Ectodermal cell (in vitro differentiated cells): ENCODE data around the gene INPP5F. TPM values are rescaled to one million over a fixed set of nuclear protein-coding genes. Genes with fewer than 3 reads are reported as not detected.

Source experiments
- H3K27ac ChIP-seq: 2 replicates; pipeline ENCODE4 v1.7.0; 2013; ENCODE audit warnings: mild to moderate bottlenecking, low read depth, low read length; ENCODE audit not compliant: insufficient read depth, poor library complexity, severe bottlenecking
- H3K27me3 ChIP-seq: 2 replicates; pipeline ENCODE4 v1.7.0; 2013; ENCODE audit warnings: mild to moderate bottlenecking, low read length; ENCODE audit not compliant: insufficient read depth, control insufficient read depth, poor library complexity, severe bottlenecking
- H3K36me3 ChIP-seq: one replicate; pipeline ENCODE4 v1.7.0; 2013; ENCODE audit warnings: low read length; ENCODE audit not compliant: control insufficient read depth, insufficient read depth
- H3K4me1 ChIP-seq: one replicate; pipeline ENCODE4 v1.7.0; 2013; ENCODE audit warnings: low read length; ENCODE audit not compliant: control insufficient read depth, insufficient read depth
- H3K4me3 ChIP-seq: 2 replicates; pipeline ENCODE4 v1.7.0; 2013; ENCODE audit warnings: low read depth, low read length, control low read depth; ENCODE audit not compliant: insufficient read depth
- H3K9me3 ChIP-seq: 2 replicates; pipeline ENCODE4 v1.7.0; 2013; ENCODE audit warnings: mild to moderate bottlenecking, low read length, moderate library complexity; ENCODE audit not compliant: control insufficient read depth
- WGBS, 2 experiments: methylation state at CpG; one replicate each; pipeline ENCODE4 v1.1.7; 2013; ENCODE audit warnings: missing lambda C conversion rate in 2 of 2; 5-methylcytosine and 5-hydroxymethylcytosine counted together
- polyA plus RNA-seq, 4 experiments: library from polyadenylated mRNA; stranded (reverse); fragments of 50-300 nt; gene quantifications; one replicate each; pipeline ENCODE4 v1.2.3, GENCODE V29; 2013

The INPP5F gene, protein sequence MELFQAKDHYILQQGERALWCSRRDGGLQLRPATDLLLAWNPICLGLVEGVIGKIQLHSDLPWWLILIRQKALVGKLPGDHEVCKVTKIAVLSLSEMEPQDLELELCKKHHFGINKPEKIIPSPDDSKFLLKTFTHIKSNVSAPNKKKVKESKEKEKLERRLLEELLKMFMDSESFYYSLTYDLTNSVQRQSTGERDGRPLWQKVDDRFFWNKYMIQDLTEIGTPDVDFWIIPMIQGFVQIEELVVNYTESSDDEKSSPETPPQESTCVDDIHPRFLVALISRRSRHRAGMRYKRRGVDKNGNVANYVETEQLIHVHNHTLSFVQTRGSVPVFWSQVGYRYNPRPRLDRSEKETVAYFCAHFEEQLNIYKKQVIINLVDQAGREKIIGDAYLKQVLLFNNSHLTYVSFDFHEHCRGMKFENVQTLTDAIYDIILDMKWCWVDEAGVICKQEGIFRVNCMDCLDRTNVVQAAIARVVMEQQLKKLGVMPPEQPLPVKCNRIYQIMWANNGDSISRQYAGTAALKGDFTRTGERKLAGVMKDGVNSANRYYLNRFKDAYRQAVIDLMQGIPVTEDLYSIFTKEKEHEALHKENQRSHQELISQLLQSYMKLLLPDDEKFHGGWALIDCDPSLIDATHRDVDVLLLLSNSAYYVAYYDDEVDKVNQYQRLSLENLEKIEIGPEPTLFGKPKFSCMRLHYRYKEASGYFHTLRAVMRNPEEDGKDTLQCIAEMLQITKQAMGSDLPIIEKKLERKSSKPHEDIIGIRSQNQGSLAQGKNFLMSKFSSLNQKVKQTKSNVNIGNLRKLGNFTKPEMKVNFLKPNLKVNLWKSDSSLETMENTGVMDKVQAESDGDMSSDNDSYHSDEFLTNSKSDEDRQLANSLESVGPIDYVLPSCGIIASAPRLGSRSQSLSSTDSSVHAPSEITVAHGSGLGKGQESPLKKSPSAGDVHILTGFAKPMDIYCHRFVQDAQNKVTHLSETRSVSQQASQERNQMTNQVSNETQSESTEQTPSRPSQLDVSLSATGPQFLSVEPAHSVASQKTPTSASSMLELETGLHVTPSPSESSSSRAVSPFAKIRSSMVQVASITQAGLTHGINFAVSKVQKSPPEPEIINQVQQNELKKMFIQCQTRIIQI
- 130 TPM for polyA plus RNA-seq (2013, experiment 1 of 4)
- polyA plus RNA-seq (2013, experiment 2 of 4) = 136 TPM
- polyA plus RNA-seq (2013, experiment 3 of 4) = 102 TPM
- polyA plus RNA-seq (2013, experiment 4 of 4) = 104 TPM

DNA sequence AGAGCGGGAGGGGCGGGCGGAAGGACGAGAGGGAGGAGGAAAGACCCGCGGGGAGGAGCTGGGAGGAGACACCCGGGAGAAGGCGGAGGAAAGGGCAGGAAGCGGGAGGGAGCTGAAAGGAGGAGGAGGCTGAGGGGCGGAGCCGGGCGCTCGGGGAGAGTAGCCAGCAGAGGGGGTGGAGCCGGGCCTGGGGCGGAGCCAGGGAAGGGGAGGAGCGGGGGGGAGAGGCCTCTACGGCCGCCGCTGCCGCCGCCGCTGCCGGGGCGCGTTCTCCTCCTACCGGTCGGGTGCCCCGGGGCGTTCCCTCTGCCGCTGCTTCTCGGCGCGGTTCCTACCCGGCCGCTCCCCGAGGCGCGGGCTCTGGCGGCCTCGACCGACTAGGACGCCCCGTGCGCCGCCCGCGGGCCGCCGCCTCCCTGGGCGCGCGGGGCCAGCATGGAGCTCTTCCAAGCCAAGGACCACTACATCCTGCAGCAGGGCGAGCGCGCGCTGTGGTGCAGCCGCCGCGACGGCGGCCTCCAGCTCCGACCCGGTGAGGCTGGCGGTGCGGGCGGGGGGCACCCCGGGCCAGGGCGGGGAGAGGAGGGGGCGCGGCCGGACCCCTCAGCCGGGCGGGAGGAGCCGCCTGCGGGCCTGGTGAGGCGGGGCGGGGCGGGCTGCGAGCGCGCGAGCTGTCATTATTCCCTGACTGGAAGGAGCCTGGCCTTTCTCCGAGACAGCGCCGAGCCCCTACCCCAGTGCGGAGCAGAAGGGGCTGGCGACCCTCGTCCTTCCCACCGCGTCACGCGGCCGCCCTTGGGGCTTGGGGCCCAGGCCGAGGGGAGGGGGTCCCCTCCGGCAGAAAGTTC, at the start of gene INPP5F:
INPP5F (plus strand) TSS at position 223 of the 848 bp plus-strand sequence; CDS start at position 436, 213 bp downstream.
- Histone ChIP-seq H3K4me3 (peak within 1 kb of the TSS; percentile 83), H3K27ac (peak within 1 kb of the TSS; percentile 82), H3K27me3 (no peaks in the 10 kb centered on the region), H3K36me3 (no peaks in the 10 kb centered on the region), H3K9me3 (no peaks in the 10 kb centered on the region), H3K4me1 (peaks cover 19% of the 10 kb centered on the region)
- WGBS, 2 experiments = 0 to 1% methylated on average over 95 of the region's 95 CpGs

DNA sequence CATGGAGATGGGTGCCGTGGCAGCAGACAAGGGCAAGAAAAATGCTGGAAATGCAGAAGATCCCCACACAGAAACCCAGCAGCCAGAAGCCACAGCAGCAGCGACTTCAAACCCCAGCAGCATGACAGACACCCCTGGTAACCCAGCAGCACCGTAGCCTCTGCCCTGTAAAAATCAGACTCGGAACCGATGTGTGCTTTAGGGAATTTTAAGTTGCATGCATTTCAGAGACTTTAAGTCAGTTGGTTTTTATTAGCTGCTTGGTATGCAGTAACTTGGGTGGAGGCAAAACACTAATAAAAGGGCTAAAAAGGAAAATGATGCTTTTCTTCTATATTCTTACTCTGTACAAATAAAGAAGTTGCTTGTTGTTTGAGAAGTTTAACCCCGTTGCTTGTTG, 48.7 kb upstream of the INPP5F start:
- Histone ChIP-seq H3K36me3 (no peaks in the 10 kb centered on the region), H3K9me3 (no peaks in the 10 kb centered on the region), H3K4me3 (no peak overlapping the region), H3K4me1 (peaks cover 5% of the 10 kb centered on the region), H3K27ac (no peak overlapping the region), H3K27me3 (no peaks in the 10 kb centered on the region)
- WGBS, 2 experiments = 89 to 97% methylated on average over 5 to 6 of the region's 6 CpGs

DNA sequence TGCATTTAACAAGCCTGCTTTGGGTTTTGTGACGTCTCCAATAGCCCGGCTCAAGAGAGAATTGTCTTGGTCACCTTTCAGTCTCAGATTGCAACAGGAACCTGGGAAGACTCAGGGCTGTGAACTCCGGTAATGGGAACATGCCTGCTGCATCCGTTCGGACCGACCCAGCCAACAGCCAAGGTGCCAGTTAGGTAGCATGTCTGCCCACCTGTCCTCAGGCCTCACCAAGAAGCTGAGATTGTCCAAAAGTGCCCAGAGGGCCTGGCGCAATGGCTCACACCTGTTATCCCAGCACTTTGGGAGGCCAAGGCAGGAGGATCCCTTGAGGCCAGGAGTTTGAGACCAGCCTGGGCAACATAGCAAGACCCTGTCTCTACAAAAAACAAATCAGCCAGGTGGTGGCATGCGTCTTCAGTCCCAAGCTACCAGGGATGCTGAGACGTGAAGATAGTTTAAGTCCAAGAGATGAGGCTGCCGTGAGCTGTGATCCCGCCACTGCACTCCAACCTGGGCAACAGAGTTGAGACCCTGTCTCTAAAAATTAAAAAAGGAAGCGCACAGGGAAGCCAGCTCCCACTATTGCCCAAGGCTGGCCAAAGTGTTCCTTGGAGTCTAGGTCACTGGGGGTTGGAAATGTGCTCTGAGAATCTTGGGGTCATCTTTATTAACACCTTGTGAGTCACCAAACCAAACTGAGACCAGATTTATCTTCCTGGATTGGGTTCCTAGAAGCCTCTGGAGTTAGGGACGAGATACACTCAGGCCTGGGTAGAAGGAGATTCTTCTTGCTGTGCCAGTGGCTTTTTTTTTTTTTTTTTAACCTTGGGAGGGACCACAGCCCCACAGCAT, 47.7 kb upstream of the INPP5F start:
- WGBS, 2 experiments = 94 to 96% methylated on average over 13 of the region's 13 CpGs
- no peak overlapping the region for H3K27ac ChIP-seq
- no peaks in the 10 kb centered on the region for H3K27me3 ChIP-seq
- H3K9me3 ChIP-seq = no peaks in the 10 kb centered on the region
- H3K4me3 ChIP-seq = no peak overlapping the region
- peaks cover 2% of the 10 kb centered on the region for H3K4me1 ChIP-seq
- H3K36me3 ChIP-seq = no peaks in the 10 kb centered on the region

DNA sequence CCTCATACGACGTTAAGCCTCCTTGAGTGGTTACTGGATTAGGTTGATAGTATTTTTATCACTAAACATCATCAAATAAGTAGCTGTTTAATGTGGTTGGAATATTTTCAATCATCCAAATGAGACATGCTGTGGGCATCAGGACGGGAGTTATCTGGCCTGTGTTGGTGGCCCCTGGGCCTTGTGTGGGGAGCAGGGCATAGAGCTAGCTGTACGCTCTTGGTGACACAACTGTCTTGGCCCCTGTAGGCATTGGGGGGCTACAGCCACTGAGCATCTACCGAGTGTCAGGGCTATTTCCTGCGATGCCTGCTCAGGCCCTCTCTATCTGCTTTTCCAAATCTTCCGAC, 46.4 kb upstream of the INPP5F start:
- 90 to 95% methylated on average over 5 of the region's 7 CpGs for WGBS, 2 experiments
- Histone ChIP-seq H3K4me3 (no peak overlapping the region), H3K4me1 (no peaks in the 10 kb centered on the region), H3K27ac (no peak overlapping the region), H3K36me3 (no peaks in the 10 kb centered on the region), H3K27me3 (no peaks in the 10 kb centered on the region), H3K9me3 (no peaks in the 10 kb centered on the region)

DNA sequence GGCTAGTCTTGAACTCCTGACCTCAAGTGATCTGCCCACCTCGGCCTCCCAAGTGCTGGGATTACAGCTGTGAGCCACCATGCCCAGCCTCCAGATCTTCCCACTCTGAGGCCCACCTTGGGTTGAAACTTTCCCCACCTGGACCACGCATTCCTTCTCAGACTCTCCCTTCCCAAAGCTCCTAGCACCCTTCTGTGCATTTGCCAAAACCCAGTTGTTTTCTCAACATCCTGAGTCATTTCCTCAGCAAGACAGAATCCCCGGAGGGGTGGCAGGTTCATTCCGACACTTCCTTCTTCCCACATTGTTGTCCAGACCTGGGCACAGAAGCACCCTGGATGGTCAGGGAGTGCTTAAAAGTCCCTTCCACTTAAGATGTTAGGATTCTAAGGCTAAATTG, 45.8 kb upstream of the INPP5F start:
- H3K27me3 ChIP-seq = no peaks in the 10 kb centered on the region
- H3K4me3 ChIP-seq = no peak overlapping the region
- H3K4me1 ChIP-seq = no peaks in the 10 kb centered on the region
- H3K36me3 ChIP-seq = no peaks in the 10 kb centered on the region
- WGBS, 2 experiments = 93 to 95% methylated on average over 4 of the region's 4 CpGs
- no peaks in the 10 kb centered on the region for H3K9me3 ChIP-seq
- H3K27ac ChIP-seq = no peak overlapping the region

DNA sequence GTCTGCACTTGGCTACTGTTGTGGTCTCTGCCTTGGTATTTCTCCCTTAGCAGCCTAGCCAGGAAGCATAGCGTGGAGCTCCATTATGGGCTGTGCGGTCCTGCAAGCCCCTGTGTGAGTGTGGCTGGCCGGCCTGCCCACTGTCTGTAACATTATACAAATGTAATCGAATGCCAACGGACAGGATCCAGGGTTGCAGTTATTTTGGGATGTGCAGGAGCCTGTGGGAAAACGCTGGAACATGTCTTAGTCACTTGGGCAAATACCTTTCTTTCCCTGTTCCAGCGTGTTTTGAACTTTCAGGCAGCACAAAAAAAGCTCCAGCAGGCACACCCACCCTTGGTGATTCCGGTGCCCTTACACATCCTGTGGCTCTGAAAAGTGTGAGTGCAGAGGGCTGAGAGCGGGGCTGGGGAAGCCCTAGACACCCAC, 45.2 kb upstream of the INPP5F start:
- Histone ChIP-seq H3K9me3 (no peaks in the 10 kb centered on the region), H3K36me3 (no peaks in the 10 kb centered on the region), H3K4me1 (no peaks in the 10 kb centered on the region), H3K4me3 (no peak overlapping the region), H3K27me3 (no peaks in the 10 kb centered on the region), H3K27ac (no peak overlapping the region)
- 89 to 92% methylated on average over 9 of the region's 9 CpGs for WGBS, 2 experiments

DNA sequence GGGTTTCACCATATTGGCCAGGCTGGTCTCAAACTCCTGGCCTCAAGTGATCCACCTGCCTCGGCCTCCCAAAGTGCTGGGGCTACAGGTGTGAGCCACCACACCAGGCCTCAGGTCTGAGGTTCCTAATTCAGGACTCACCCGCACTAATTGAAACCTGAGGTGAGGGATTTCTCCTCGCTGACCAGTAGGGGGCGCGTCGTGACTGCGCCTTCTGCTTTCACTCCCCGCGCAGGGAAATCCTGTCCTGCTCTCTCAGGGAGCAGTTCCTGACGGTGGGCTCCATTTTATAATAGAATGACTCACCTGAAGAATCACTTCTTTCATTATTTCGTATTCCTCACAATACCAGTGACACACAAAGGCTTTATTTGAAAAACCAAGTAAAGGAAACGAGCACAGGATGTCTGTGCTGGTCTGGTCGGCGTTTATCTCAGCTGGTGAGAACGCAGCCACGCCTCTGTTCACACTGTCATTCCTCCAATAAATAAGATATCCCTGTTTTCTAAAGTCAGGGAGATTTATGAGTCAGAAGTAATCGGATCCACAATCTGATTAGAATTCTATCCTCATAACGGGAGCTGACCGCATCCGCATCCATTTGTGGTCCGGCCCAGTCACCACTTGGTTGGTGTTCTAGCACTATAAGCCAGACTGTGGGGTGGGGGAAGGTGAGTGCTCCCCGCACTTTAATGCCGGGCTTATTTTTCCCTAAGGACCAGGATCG, 39.2 kb upstream of the INPP5F start:
- WGBS, 2 experiments = 4 to 5% methylated on average over 24 of the region's 24 CpGs
- peaks cover 20% of the 10 kb centered on the region for H3K4me1 ChIP-seq
- H3K27me3 ChIP-seq = no peaks in the 10 kb centered on the region
- H3K9me3 ChIP-seq = no peaks in the 10 kb centered on the region
- peak overlapping the region; percentile 18 for H3K4me3 ChIP-seq
- H3K36me3 ChIP-seq = no peaks in the 10 kb centered on the region
- no peak overlapping the region for H3K27ac ChIP-seq

DNA sequence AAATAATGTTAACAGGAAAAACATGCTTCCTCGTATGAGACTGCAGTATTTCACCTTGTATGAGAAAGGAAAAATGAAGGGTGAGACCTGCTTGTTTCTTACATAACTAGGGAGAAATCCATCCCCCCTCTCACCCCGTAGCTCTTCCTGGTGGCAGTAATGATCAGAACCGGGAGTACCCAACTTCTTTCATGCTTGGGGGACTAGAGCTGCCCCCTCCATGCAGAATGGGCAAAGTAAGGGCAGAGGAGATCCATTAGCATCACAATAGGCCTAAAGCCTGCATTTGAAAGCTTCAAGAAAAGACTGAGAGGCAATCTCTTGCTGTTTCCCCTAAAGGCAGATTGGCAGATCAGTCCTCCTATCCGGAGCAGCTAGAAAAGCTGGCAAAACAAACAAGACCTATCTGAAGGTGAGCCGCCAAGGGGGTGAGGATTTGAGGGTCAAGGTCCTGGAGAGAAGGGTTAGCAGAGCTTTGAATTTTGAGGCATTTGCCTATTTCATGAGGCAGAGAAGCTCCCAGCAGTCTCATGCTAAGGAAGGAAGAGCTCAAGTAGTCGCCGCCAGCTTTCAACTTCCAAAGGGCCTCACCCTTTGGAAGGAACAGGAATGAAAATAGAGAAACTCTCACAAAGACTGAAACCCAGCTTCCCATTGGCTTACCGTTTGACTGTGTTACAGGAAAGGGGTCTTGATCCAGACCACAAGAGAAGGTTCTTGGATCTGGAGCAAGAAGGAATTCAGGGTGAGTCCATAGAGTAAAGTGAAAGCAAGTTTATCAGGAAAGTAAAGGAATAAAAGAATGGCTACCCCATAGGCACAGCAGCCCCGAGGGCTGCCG, 38.4 kb upstream of the INPP5F start:
- H3K9me3 ChIP-seq = no peaks in the 10 kb centered on the region
- H3K27ac ChIP-seq = no peak overlapping the region
- peak overlapping the region; percentile 18 for H3K4me3 ChIP-seq
- WGBS, 2 experiments = 1 to 3% methylated on average over 10 of the region's 10 CpGs
- H3K27me3 ChIP-seq = no peaks in the 10 kb centered on the region
- peaks cover 20% of the 10 kb centered on the region for H3K4me1 ChIP-seq
- no peaks in the 10 kb centered on the region for H3K36me3 ChIP-seq
